ENCODE results near the gene C9orf152. TPM values are rescaled to one million over a fixed set of nuclear protein-coding genes. Genes with fewer than 3 reads are reported as not detected.

Gene C9orf152, protein sequence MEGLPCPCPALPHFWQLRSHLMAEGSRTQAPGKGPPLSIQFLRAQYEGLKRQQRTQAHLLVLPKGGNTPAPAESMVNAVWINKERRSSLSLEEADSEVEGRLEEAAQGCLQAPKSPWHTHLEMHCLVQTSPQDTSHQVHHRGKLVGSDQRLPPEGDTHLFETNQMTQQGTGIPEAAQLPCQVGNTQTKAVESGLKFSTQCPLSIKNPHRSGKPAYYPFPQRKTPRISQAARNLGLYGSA
- total RNA-seq, result 27.6 TPM
- long read RNA-seq, transcript C9orf152-201 (2 exons, 2,717 nt), result major isoform, 29 of 35 reads
- long read RNA-seq, partial matches to known transcripts, result 2 of 35 reads
- long read RNA-seq, other reads (novel, unspliced or antisense), result 4 of 35 reads

DNA sequence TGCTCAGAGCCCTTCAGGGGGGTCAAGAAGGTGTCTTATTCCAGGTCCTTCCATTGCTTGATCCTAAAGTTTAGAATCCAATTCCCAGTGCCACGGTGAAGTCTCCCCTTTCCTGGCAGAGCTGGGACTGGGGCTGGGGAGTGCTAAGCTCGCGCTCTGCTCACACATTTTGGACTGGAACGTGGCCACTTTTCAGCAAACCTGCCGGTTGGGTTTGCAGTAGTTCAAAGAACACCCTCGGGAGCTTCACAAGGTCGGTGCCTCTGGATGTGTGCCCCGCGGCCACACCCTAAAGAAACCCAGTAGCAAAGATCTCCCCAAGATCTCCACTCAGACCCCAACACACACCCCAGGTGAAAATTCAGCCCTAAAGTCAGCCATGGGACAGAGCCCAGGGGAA is at the start of gene C9orf152:
Gene C9orf152, minus strand, starts transcription at position 129 of the 400 bp plus-strand sequence. CDS start 580 bp downstream, outside the sequence.
- no peaks in the 10 kb centered on the region for H3K27me3 ChIP-seq
- TF ChIP-seq, protein P1, sequence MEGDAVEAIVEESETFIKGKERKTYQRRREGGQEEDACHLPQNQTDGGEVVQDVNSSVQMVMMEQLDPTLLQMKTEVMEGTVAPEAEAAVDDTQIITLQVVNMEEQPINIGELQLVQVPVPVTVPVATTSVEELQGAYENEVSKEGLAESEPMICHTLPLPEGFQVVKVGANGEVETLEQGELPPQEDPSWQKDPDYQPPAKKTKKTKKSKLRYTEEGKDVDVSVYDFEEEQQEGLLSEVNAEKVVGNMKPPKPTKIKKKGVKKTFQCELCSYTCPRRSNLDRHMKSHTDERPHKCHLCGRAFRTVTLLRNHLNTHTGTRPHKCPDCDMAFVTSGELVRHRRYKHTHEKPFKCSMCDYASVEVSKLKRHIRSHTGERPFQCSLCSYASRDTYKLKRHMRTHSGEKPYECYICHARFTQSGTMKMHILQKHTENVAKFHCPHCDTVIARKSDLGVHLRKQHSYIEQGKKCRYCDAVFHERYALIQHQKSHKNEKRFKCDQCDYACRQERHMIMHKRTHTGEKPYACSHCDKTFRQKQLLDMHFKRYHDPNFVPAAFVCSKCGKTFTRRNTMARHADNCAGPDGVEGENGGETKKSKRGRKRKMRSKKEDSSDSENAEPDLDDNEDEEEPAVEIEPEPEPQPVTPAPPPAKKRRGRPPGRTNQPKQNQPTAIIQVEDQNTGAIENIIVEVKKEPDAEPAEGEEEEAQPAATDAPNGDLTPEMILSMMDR (IDR thresholded peaks at IDR 0.05), result no peak
- intact Hi-C loops (cut with DNase I), result no loop called here
- H3K36me3 ChIP-seq, result no peaks in the 10 kb centered on the region
- DNase-seq (peak; percentile 82), ATAC-seq (peak; percentile 42)
- no peaks in the 10 kb centered on the region for H3K4me1 ChIP-seq
- H3K9me3 ChIP-seq, result no peaks in the 10 kb centered on the region
- H3K27ac ChIP-seq, result peak within 1 kb of the TSS; percentile 85
- H3K4me3 ChIP-seq, result peak within 1 kb of the TSS; percentile 42

DNA sequence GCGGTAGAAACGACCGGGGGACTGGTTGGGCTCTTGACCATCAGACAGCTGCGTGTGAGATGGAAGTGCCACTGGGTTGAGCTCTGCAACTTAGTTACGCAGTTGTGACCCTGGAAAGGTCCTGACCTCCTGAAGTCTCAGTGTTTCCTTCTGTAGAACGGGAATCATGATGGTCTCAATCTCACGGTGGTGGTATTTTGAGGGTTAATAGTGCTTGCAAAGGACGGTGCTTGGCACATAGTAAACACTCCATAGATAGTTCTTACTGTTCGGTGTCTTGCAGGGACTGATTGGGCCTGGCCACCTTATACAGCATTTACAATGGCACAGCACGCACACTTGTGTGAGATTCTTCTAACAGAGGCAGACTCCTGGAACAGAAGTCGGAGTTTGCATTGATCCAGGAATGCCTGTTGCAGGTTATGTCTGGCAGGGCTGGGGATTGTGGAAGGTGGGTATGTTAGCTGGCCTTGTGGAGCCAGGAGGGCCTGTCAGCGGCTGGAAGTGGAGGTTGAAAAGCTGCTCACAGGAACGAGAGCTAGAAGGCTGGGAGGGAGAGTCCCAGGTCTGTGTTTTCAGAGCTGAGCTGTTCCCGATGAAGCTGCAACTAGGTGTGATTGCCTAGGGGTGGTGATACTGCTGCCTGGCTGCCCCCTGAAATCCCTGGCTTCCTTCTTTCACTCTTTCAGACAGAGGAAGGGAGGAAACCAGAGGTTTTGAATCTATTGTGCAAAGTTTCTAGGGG is 49.3 kb upstream of the C9orf152 start:
- Histone ChIP-seq H3K27ac (peak overlapping the region; percentile 85), H3K36me3 (no peaks in the 10 kb centered on the region), H3K4me3 (peak overlapping the region; percentile 96), H3K27me3 (no peaks in the 10 kb centered on the region), H3K9me3 (no peaks in the 10 kb centered on the region), H3K4me1 (peaks cover 22% of the 10 kb centered on the region)
- intact Hi-C loops (cut with DNase I), result no loop called here
- no peak for DNase-seq
- ATAC-seq, result no peak
- TF ChIP-seq, protein P1 (IDR thresholded peaks at IDR 0.05), result no peak

DNA sequence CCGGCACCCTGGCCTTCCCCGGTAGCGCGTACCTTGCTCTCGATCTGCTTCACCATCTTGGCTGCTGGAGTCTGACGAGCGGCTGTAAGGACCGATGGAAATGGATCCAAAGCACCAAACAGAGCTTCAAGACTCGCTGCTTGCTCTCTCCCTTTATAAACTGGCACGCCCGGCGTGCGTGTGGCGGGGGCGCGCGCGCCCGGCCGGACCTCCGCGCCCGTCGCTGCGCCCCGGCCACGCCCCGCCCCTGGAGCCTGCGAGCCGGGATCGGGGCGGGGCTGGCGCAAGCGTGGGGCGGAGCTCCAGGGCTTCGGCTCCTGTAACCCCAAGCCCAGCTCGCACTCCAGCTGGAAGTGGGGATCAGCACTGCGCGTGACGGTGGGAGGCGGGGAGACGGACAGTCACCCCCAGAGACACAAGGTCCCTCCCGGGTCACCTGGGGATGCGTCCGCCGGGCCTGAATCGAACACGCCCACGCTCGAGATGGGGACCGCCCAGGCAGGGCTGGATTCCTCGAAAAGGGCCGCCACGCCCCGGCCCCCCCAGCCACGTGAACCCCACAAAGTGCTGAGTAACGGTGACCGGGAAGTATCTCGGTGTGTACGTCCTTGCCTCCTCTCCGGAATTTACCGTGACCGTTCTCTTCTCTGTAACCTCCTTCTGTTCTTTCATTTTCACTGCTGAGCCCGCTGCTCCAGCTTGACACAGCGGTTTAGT is 48.6 kb upstream of the C9orf152 start, which contains the start of gene TXN:
Gene TXN, minus strand, starts transcription at position 128 of the 717 bp plus-strand sequence. Its CDS starts 72 bp downstream, at position 56.
- peaks cover 22% of the 10 kb centered on the region for H3K4me1 ChIP-seq
- H3K4me3 ChIP-seq, result peak within 1 kb of the TSS; percentile 96
- H3K9me3 ChIP-seq, result no peaks in the 10 kb centered on the region
- no peaks in the 10 kb centered on the region for H3K27me3 ChIP-seq
- H3K27ac ChIP-seq, result peak within 1 kb of the TSS; percentile 95
- TF ChIP-seq, protein P1 (IDR thresholded peaks at IDR 0.05), result no peak
- H3K36me3 ChIP-seq, result no peaks in the 10 kb centered on the region
- peak; percentile 95 for ATAC-seq
- peak; percentile 97 for DNase-seq
- intact Hi-C loops (cut with DNase I), result no loop called here

DNA sequence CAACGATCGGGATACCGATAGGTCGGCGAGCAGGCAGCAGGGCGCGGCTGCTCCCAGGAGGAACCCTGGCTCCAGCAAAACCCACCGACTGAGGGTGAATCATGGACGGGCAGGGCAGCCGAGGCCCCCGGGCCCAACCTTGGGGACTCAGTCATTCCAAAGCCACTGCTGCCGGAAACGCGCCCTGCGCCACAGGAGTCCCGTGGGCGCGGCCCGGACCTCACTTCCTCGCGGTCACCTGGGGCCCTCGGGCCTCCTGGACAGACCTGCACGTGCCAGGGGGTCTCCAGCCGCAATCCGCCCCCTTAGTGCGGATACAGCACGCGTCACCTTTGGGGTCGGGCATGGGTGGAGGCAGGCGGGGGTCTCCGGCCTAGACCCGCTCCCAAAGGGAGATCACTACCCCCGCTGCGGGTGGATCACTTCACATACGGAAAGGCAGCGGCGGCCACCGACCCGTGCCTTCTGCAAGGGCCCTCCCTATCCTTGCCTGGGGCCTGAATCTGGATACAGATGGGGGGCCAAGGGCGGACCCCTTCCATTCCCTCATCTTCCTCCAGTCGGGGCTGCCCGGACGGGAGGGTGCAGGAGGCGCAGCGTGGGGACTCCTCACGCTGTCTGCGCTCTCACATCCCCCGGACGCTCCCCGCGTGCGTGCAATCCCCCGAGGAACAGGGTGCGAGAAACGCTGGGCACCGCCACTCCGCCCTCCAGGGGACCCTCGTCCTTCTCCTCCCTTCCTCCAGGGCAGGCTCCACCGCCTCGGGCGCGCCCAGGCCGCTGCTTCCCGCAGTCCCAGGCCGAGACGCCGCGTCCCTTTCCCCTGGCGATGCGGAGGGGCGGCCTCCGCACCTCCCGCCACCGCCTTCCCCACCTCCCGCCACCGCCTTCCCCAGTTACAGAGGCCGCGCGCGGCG is 47.8 kb upstream of the C9orf152 start:
- Histone ChIP-seq H3K36me3 (peaks cover 3% of the 10 kb centered on the region), H3K9me3 (no peaks in the 10 kb centered on the region), H3K27me3 (no peaks in the 10 kb centered on the region), H3K4me3 (peak overlapping the region; percentile 96), H3K27ac (peak overlapping the region; percentile 95), H3K4me1 (peaks cover 22% of the 10 kb centered on the region)
- peak; percentile 60 for ATAC-seq
- intact Hi-C loops (cut with DNase I), result no loop called here
- DNase-seq, result peak; percentile 88
- TF ChIP-seq, protein P1 (IDR thresholded peaks at IDR 0.05), result no peak

Data from upper lobe of right lung (tissue), 1 donor.